MM.1S (cell line): ENCODE measurements around the gene SMPD4.
"Not testable (repeated sequence)": the region's sequence is repeated elsewhere in the genome, so short reads cannot be mapped to it uniquely, and the experiment has no call there.

ENCODE experiments used
- DNase-seq: peaks from one replicate; pipeline ENCODE4 v3.0.0-alpha.2; 2015
- H2AFZ ChIP-seq: fragments of 300-600 bp; sonication (generic); 2 replicates; pipeline ENCODE4 v1.6.0; 2016; ENCODE audit warnings: antibody characterized with exemption, low read length
- H3F3A ChIP-seq: fragments of 300-600 bp; sonication (generic); 2 replicates; pipeline ENCODE4 v1.6.1; 2016; ENCODE audit warnings: mild to moderate bottlenecking, antibody characterized with exemption, low read length, moderate library complexity, mixed read lengths; ENCODE audit not compliant: insufficient read depth
- H3K27ac ChIP-seq: fragments of 300-600 bp; sonication (generic); 2 replicates; pipeline ENCODE4 v1.5.1; 2016; ENCODE audit warnings: mild to moderate bottlenecking, low read length
- H3K27me3 ChIP-seq: fragments of 300-600 bp; sonication (generic); replicated peaks from 2 replicates; pipeline ENCODE4 v1.6.0; 2016; ENCODE audit warnings: low read length; ENCODE audit not compliant: insufficient read depth
- H3K36me3 ChIP-seq: fragments of 300-600 bp; sonication (generic); replicated peaks from 2 replicates; pipeline ENCODE4 v1.6.1; 2016; ENCODE audit warnings: mild to moderate bottlenecking, low read length, mixed read lengths; ENCODE audit not compliant: insufficient read depth
- H3K4me1 ChIP-seq: fragments of 300-600 bp; sonication (generic); 2 replicates; pipeline ENCODE4 v1.6.1; 2016; ENCODE audit warnings: low read length, mixed read lengths
- H3K4me2 ChIP-seq: fragments of 300-600 bp; sonication (generic); 2 replicates; pipeline ENCODE4 v1.6.0; 2016; ENCODE audit warnings: low read depth, low read length
- H3K4me3 ChIP-seq: fragments of 300-600 bp; sonication (generic); 2 replicates; pipeline ENCODE4 v1.5.1; 2016; ENCODE audit warnings: low read length, mixed read lengths
- H3K79me2 ChIP-seq: fragments of 300-600 bp; sonication (generic); 2 replicates; pipeline ENCODE4 v1.6.1; 2016; ENCODE audit warnings: mixed run types, low read length, mixed read lengths
- H3K9ac ChIP-seq: fragments of 300-600 bp; sonication (generic); 2 replicates; pipeline ENCODE4 v1.6.1; 2016; ENCODE audit warnings: low read length, mixed read lengths
- H3K9me2 ChIP-seq: fragments of 300-600 bp; sonication (generic); replicated peaks from 2 replicates; pipeline ENCODE4 v1.6.1; 2016; ENCODE audit warnings: mild to moderate bottlenecking, low read length, mixed read lengths; ENCODE audit not compliant: insufficient read depth
- H3K9me3 ChIP-seq: fragments of 300-600 bp; sonication (generic); replicated peaks from 2 replicates; pipeline ENCODE4 v1.6.1; 2016; ENCODE audit warnings: mild to moderate bottlenecking, low read length, mixed read lengths; ENCODE audit not compliant: insufficient read depth
- H4K20me1 ChIP-seq: fragments of 300-600 bp; sonication (generic); 2 replicates; pipeline ENCODE4 v1.6.1; 2016; ENCODE audit warnings: mild to moderate bottlenecking, low read length, moderate library complexity, mixed read lengths; ENCODE audit not compliant: insufficient read depth
- EZH2 ChIP-seq: fragments of 300-600 bp; sonication (generic); optimal IDR thresholded peaks from 2 replicates; pipeline ENCODE3; 2017; ENCODE audit warnings: low read depth, mild to moderate bottlenecking, antibody characterized with exemption, low read length, mixed read lengths
- EZH2phosphoT487 ChIP-seq: fragments of 300-600 bp; sonication (generic); IDR thresholded peaks from 2 replicates; pipeline ENCODE4 v1.6.1; 2018; ENCODE audit warnings: antibody characterized with exemption, low read length
- TF ChIP-seq, protein P1 (sequence below): fragments of 300-600 bp; sonication (generic); IDR thresholded peaks from 2 replicates; pipeline ENCODE4 v1.5.1; 2016; ENCODE audit warnings: antibody characterized with exemption, low read length, mixed read lengths

SMPD4 gene

DNA sequence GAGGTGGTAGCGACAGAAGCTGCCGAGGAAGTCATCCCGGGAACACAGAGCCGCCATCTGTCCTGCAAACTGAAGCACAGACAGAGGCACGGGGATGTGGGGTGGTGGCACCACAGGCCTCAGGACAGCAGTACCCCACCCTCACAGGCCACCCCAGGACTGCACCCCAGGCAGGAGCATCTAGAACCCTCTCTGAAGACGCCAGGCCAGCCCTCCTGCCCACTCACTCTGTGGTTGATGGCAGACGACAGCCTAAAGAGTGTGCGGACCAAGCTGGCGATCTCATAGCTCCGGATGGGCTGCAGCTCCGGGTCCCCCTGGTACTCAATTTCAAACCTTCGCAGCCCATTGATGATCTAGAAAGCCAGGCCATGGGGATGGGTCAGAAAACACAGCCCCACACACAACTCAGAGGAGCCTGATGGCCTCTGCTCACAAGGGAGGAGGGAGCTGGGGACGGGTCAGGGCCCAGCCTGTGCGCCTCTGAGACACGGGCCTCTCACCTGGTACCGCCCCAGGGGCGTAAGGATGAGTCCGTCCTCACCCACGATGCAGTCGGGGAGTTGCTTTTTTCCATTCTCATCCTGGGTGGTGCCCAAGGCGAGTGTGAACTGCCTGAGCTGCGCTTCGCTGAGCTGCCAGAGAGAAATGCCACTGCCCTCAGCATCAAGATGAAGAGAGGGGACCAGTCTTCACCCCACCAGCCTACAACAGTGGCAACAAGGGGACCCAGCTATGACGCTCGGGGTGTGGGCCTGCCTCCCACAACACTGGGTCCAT is 28.4 kb downstream of the SMPD4 start:
- no peaks in the 10 kb centered on the region for H3K79me2 ChIP-seq
- DNase-seq, result no peak
- no peak for TF ChIP-seq EZH2phosphoT487
- H3K36me3 ChIP-seq, result no peaks in the 10 kb centered on the region
- H3K9me3 ChIP-seq, result no peaks in the 10 kb centered on the region
- no peaks in the 10 kb centered on the region for H3F3A ChIP-seq
- no peaks in the 10 kb centered on the region for H3K27me3 ChIP-seq
- no peak overlapping the region for H3K4me3 ChIP-seq
- no peaks in the 10 kb centered on the region for H4K20me1 ChIP-seq
- no peaks in the 10 kb centered on the region for H3K9me2 ChIP-seq
- H3K4me2 ChIP-seq, result no peak overlapping the region
- no peaks in the 10 kb centered on the region for H3K4me1 ChIP-seq
- no peak overlapping the region for H2AFZ ChIP-seq
- no peak overlapping the region for H3K9ac ChIP-seq
- no peak overlapping the region for H3K27ac ChIP-seq

DNA sequence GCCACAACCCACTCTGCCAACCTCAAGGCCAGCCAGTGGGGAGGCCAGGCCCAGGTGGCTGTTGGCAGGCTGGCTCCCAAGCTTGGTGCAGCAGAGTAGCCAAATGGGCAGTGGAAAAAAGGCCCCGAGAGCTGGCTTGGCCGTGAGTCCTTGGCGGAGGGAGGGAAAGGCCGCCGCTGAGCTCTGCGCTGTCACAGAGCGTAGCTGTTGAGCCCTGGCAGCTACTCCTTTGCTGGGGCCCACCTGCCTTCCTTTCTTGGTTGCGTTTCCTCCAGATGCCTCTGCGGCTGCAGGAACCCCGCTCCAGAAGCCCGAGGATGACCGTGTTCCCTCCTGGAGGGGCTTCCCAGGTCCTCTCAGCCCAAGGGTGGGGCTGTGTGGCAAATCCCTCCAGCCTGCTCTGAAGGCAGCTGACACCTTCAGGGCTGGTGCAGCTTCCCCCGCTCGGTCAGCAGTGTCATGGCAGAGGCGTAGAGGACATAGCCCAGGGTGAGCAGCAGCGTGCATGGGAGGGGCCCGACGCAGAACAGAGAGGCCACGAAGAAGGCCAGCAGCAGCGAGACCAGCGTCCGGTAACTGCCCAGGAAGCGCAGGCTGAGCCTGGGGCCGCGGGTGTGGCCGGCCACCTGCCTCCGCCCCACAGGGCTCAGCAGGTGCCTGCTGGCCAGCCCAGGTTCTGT is 29.1 kb downstream of the SMPD4 start:
- H3K36me3 ChIP-seq, H2AFZ ChIP-seq, DNase-seq, H3K9me3 ChIP-seq, H3K4me1 ChIP-seq, H3K4me2 ChIP-seq, H3K27ac ChIP-seq, H3K9me2 ChIP-seq, H3K4me3 ChIP-seq, H3K79me2 ChIP-seq, H4K20me1 ChIP-seq, H3F3A ChIP-seq, H3K27me3 ChIP-seq, H3K9ac ChIP-seq: not testable (repeated sequence)

DNA sequence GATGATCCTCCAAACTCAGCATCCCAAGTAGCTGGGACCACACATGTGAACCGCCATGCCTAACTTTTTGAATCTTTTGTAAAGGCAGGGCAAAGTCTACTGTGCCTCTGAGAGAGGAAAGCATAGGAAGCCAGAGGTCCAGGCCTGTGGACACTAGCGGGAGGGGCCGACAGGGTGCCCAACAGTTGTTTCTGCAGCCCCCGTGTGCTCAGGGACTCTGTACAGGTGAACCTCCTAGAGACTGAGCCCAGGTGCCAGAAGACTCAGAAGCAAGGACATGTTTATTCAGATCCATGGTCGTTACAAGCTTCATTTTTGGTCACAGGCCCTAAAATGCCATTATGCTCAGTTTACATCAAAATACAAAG is 30.3 kb downstream of the SMPD4 start:
- H3K79me2 ChIP-seq, H3F3A ChIP-seq, H2AFZ ChIP-seq, H3K36me3 ChIP-seq, H3K4me3 ChIP-seq, H3K9me2 ChIP-seq, H3K4me2 ChIP-seq, H3K27ac ChIP-seq, H3K9me3 ChIP-seq, H3K9ac ChIP-seq, H3K4me1 ChIP-seq, H4K20me1 ChIP-seq, H3K27me3 ChIP-seq, DNase-seq: not testable (repeated sequence)

DNA sequence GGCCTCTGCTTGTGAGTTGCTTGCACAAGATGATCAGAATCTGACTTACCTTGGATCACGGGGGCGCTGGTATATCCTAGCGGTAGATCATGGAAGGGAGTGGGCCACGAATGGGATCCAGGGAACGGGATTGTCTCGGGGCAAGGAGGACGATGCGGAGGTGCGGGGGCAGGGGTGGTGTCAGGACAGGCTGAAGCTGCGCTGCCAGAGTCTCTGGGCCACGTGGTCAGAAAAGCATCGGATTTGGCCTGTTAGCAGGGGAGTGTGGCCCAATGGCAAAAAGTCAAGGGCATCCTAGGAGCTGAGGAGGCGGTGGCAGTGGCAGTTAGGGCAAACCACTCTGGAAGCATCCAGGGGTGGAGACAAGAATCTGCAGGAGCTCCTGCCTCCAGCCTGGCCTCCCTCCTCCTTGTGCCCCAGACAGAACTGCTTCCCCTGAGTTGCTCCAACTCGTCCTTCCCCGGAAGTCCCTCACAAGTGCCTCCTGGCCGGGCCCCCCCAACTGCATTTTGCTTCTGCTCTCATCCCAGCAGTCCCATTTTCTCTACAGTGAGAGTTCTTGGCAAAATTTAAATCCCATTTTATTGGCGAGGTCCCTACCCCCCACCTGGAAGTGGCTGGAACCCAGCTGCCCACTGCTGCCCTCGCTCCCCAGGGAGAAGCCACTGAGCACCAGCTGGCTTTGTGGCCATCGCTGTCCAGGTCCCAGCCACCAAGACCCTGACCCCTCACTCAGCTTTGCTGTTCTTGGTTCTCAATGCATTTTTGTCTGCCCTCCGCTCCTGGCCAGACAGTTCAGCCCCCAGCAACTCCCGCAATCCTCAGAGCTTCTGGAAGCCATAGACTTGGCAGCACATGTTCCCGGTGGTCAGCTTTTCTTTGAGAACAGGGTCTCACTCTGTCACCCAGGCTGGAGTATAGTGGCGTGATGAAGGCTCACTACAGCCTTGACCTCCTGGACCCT is 30.9 kb downstream of the SMPD4 start:
- no peaks in the 10 kb centered on the region for H3K36me3 ChIP-seq
- H3K4me2 ChIP-seq, result no peak overlapping the region
- H3K9me3 ChIP-seq, result no peaks in the 10 kb centered on the region
- H3K4me3 ChIP-seq, result no peak overlapping the region
- H3F3A ChIP-seq, result no peaks in the 10 kb centered on the region
- no peak for DNase-seq
- no peaks in the 10 kb centered on the region for H3K27me3 ChIP-seq
- no peak overlapping the region for H3K27ac ChIP-seq
- H4K20me1 ChIP-seq, result no peaks in the 10 kb centered on the region
- no peaks in the 10 kb centered on the region for H3K4me1 ChIP-seq
- no peak overlapping the region for H3K9ac ChIP-seq
- H3K9me2 ChIP-seq, result no peaks in the 10 kb centered on the region
- H3K79me2 ChIP-seq, result no peaks in the 10 kb centered on the region
- no peak overlapping the region for H2AFZ ChIP-seq
- TF ChIP-seq EZH2, result no peak
- no peak for TF ChIP-seq EZH2phosphoT487
- TF ChIP-seq, protein P1, sequence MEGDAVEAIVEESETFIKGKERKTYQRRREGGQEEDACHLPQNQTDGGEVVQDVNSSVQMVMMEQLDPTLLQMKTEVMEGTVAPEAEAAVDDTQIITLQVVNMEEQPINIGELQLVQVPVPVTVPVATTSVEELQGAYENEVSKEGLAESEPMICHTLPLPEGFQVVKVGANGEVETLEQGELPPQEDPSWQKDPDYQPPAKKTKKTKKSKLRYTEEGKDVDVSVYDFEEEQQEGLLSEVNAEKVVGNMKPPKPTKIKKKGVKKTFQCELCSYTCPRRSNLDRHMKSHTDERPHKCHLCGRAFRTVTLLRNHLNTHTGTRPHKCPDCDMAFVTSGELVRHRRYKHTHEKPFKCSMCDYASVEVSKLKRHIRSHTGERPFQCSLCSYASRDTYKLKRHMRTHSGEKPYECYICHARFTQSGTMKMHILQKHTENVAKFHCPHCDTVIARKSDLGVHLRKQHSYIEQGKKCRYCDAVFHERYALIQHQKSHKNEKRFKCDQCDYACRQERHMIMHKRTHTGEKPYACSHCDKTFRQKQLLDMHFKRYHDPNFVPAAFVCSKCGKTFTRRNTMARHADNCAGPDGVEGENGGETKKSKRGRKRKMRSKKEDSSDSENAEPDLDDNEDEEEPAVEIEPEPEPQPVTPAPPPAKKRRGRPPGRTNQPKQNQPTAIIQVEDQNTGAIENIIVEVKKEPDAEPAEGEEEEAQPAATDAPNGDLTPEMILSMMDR, result no peak

DNA sequence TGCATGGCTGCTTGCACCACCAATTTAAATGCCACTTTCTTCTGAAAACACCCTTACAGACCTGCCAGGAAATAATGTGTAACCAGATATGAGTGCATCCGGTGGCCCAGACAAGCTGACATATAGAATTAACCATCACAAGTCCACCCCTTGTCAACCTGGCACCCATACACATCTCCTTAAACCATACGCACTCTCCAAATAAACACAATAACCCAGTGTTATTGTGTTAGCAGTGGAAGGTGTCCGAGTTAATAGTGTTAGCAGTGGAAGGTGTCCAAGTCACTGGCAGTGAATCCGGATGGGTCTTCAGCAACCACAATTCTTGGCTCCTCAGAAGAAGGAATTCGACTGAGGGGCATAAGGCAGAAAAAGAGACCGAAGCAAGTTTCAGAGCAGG is 32.9 kb downstream of the SMPD4 start:
- not testable (repeated sequence) for H3K9ac ChIP-seq, H3K79me2 ChIP-seq, H3K9me3 ChIP-seq, H3F3A ChIP-seq, H3K27me3 ChIP-seq, H3K4me3 ChIP-seq, H3K36me3 ChIP-seq, DNase-seq, H3K4me2 ChIP-seq, H2AFZ ChIP-seq, H3K4me1 ChIP-seq, H3K27ac ChIP-seq, H3K9me2 ChIP-seq, H4K20me1 ChIP-seq

DNA sequence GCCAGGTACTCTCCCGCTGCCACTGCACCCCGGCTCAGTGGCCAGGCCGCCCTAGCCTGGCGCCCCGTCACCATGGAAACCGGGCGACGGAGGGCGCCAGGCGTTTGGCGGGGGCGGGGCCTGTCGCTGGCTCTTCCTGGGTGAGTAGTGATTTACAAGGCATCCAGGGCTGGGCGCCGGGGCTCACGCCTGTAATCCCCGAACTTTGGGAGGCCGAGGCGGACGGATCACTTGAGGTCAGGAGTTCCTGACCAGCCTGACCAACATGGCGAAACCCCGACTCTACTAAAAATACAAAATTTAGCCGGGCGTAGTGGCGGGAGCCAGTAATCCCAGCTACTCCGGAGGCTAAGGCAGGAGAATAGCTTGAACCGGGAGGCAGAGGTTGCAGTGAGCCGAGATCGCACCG is 36.4 kb downstream of the SMPD4 start, which contains the start of gene CCDC74B:
CCDC74B (minus strand) TSS at position 107 of the 409 bp plus-strand sequence. CDS start 116 bp downstream, outside the sequence.
- not testable (repeated sequence) for H2AFZ ChIP-seq, H4K20me1 ChIP-seq, H3K9me2 ChIP-seq, H3K4me1 ChIP-seq, H3F3A ChIP-seq, H3K27me3 ChIP-seq, H3K9me3 ChIP-seq, H3K36me3 ChIP-seq, H3K79me2 ChIP-seq, H3K27ac ChIP-seq
- H3K9ac ChIP-seq, result peak within 1 kb of the TSS; percentile 18; the same call in 1 of the 2 replicates
- peak within 1 kb of the TSS; percentile 43; the same call in 1 of the 2 replicates for H3K4me2 ChIP-seq
- H3K4me3 ChIP-seq, result peak within 1 kb of the TSS; percentile 36; the same call in 1 of the 2 replicates
- DNase-seq, result peak; percentile 37
